Hematopoietic multipotent progenitor cell treated with erythropoietin and hydrocortisone succinate and interleukin-3 and kit ligand, for 15 days (in vitro differentiated cells): Measurements from ENCODE around the gene PSMC3.

ENCODE experiments used
- DNase-seq: peaks from one replicate; pipeline ENCODE4 v3.0.0-alpha.2; 2015; ENCODE audit warnings: low spot score

PSMC3 gene

GRCh38 chr11:47394050-47394321, 32.3 kb downstream of the PSMC3 start:
- no peak for DNase-seq

- DNase-seq = no peak
Observed at GRCh38 chr11:47393163-47394049, 32.8 kb downstream of the PSMC3 start.

- no peak for DNase-seq
Observed at GRCh38 chr11:47392546-47393162, 33.6 kb downstream of the PSMC3 start.

- no peak for DNase-seq
Observed at GRCh38 chr11:47391711-47392432, 34.4 kb downstream of the PSMC3 start.

GRCh38 chr11:47391077-47391583, 35.1 kb downstream of the PSMC3 start:
- DNase-seq = no peak

GRCh38 chr11:47390422-47390760, 35.8 kb downstream of the PSMC3 start:
- no peak for DNase-seq

- no peak for DNase-seq
Observed at GRCh38 chr11:47389577-47390421, 36.4 kb downstream of the PSMC3 start.

DNA sequence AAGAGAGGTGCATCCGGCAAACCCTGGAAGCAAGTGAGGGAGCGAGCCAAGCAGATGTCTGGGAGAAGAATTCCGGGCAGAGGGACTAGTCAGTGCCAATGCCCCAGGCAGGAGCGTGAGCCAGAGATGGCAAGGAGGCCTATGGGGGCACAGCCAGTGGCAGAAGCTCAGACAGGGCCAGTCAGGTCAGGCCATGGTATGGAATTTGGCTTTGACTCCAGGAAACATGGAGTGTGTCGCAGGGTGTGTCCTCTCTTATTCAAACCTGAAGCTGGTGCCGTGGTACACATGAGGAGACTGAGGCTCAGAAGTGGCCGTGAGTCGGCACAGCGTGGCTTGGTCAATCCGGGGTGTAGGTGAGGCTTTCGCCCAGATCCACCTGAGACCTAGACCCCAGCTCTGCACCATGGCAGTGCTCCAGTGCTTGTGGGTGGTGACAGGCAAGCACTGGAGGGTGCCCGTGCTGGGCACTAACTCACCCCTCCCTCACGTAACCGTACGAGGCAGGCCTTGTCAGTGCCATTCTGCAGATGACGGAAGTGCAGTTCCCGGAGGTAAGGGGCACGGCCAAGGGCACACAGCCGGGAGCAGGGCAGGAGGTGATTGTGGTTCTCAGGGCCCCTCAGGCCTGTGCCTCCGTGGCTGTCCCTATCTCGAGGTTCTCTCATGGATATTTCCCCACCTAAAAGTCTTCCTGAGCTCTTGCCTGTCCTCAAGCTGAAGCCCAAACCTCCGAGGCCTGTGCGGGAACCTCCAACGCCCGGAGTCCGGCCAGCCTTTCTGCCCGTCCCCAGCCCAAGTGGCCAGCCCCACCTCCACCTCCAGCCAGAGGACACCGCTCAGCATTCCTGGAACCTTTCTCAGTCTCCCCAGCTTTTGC, 37.3 kb downstream of the PSMC3 start:
- DNase-seq = no peak

GRCh38 chr11:47387944-47388696, 38.1 kb downstream of the PSMC3 start:
- DNase-seq = no peak

DNA sequence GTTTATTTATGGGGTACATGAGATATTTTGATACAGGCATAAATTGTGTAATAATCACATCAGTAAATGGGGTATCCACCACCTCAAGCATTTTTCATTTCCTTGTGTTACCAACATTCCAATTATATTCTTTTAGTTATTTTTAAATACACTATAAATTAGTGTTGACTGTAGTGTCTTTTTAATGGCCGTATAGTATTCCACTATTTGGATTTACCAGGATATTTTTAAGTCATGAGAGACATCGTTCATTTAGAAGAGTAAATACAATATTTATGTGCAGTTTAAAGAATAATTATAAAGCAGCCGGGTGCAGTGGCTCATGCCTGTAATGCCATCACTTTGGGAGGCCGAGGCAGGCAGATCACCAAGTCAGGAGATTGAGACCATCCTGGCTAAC, 41.7 kb downstream of the PSMC3 start:
- no peak for DNase-seq

DNA sequence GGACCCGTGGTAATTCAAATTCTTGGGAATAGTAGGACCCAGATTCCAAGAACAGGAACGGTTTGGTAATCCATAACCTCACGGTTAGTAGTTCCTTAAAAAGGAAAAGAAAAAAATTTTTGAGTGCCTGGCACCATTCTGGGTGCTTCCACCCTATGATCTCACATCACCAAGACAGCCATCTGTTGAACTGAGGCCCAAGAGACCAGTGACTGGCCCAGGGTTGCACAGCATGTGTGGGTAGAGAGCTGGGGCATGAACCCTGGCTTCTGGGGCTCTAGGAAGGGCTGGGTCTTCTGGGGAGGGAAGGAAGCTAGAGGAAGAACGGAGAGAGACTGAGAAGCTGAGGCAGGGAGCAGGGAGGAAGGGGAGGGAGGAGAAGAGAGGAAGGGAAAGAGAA, 43.2 kb downstream of the PSMC3 start:
- no peak for DNase-seq

DNA sequence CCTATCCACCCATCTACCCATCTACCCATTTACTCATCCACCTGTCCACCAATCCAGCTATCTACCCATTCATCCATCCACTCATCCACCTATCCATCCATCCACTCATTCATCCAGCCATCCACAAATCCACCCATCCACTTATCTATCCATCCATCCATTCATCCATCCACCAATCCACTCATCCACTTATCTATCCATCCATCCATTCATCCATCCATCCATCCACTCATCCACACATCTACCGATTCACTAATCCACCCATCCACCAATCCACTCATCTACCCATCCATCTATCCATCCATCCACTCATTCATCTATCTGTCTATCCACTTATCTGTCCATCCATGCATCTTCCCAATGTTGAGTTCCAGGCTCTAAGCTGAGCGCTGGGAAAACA, 46.2 kb downstream of the PSMC3 start:
- DNase-seq = no peak

GRCh38 chr11:47379317-47379716, 46.9 kb downstream of the PSMC3 start:
- DNase-seq = no peak

DNA sequence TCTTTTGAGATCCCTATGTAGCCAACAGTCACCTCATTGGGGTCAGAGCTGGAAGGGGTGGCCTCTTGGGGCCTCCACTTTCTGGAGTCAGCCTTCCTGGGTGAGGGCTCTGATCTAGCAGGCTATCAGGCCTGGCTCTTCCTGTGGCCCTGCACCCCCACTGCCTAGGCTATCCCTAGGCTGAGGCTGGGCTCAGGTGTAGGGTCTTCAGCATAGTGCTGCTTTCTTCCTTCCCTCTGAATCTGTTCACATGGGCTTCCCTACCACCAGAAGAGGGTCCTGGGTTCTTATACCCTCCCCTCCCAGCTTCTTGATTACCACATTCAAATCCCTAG, 47.4 kb downstream of the PSMC3 start:
- DNase-seq = no peak

GRCh38 chr11:47378010-47378835, 48.0 kb downstream of the PSMC3 start, which contains the start of gene SPI1:
TSS of gene SPI1 (minus strand) at chr11:47378547. CDS start at chr11:47378353, 194 bp downstream.
- DNase-seq = peak; percentile 49

- DNase-seq = no peak
Observed at GRCh38 chr11:47377571-47378009, 48.6 kb downstream of the PSMC3 start.

GRCh38 chr11:47376525-47377371, 49.5 kb downstream of the PSMC3 start:
- DNase-seq = no peak

GRCh38 chr11:47376107-47376524, 50.1 kb downstream of the PSMC3 start:
- no peak for DNase-seq
